H9 (cell line): ENCODE results near the gene GJE1. TPM values are rescaled to one million over a fixed set of nuclear protein-coding genes. Genes with fewer than 3 reads are reported as not detected.

ENCODE experiments used
- DNase-seq: peaks from one replicate; pipeline ENCODE4 v3.0.0-alpha.2; 2017
- H2AFZ ChIP-seq: one replicate; pipeline ENCODE4 v1.6.1; 2013; ENCODE audit warnings: mild to moderate bottlenecking, low read length, control low read depth, moderate library complexity
- H2AK5ac ChIP-seq: 2 replicates; pipeline ENCODE4 v1.6.1; 2013; ENCODE audit warnings: low read length, control low read depth, mixed read lengths; ENCODE audit not compliant: insufficient read length
- H2BK120ac ChIP-seq: one replicate; pipeline ENCODE4 v1.6.1; 2013; ENCODE audit warnings: low read depth, mild to moderate bottlenecking, low read length, control low read depth, inconsistent platforms; ENCODE audit not compliant: poor library complexity, severe bottlenecking
- H2BK12ac ChIP-seq: 2 replicates; pipeline ENCODE4 v1.6.1; 2013; ENCODE audit warnings: low read length, control low read depth, mixed read lengths, low read depth; ENCODE audit not compliant: insufficient read length
- H2BK15ac ChIP-seq: 2 replicates; pipeline ENCODE4 v1.6.1; 2013; ENCODE audit warnings: low read depth, low read length, control low read depth
- H2BK20ac ChIP-seq: one replicate; pipeline ENCODE4 v1.6.1; 2013; ENCODE audit warnings: low read depth, mild to moderate bottlenecking, low read length, control low read depth, inconsistent platforms; ENCODE audit not compliant: poor library complexity, severe bottlenecking
- H2BK5ac ChIP-seq: 2 replicates; pipeline ENCODE4 v1.6.1; 2013; ENCODE audit warnings: low read length, control low read depth, mixed read lengths; ENCODE audit not compliant: insufficient read length
- H3K14ac ChIP-seq: 2 replicates; pipeline ENCODE4 v1.6.1; 2013; ENCODE audit warnings: low read length, control low read depth; ENCODE audit not compliant: insufficient read depth
- H3K18ac ChIP-seq: 2 replicates; pipeline ENCODE4 v1.6.1; 2013; ENCODE audit warnings: low read depth, mild to moderate bottlenecking, mixed read lengths, low read length, control low read depth; ENCODE audit not compliant: insufficient read length
- H3K23ac ChIP-seq: 2 replicates; pipeline ENCODE4 v1.6.1; 2013; ENCODE audit warnings: low read length, control low read depth, mixed read lengths, low read depth; ENCODE audit not compliant: insufficient read length
- H3K23me2 ChIP-seq: 2 replicates; pipeline ENCODE4 v1.6.1; 2013; ENCODE audit warnings: low read depth, mild to moderate bottlenecking, mixed read lengths, low read length, control low read depth; ENCODE audit not compliant: insufficient read length, poor library complexity, severe bottlenecking
- H3K27ac ChIP-seq: 2 replicates; pipeline ENCODE4 v1.5.1; 2013; ENCODE audit warnings: low read length, control low read depth, mixed read lengths, low read depth; ENCODE audit not compliant: insufficient read length
- H3K27me3 ChIP-seq: 2 replicates; pipeline ENCODE4 v1.6.1; 2013; ENCODE audit warnings: low read length, control low read depth, inconsistent platforms; ENCODE audit not compliant: insufficient read depth
- H3K4ac ChIP-seq: 2 replicates; pipeline ENCODE4 v1.6.1; 2013; ENCODE audit warnings: low read depth, mild to moderate bottlenecking, control low read depth, inconsistent platforms, low read length, moderate library complexity
- H3K4me1 ChIP-seq: 2 replicates; pipeline ENCODE4 v1.6.1; 2013; ENCODE audit warnings: low read length, control low read depth, inconsistent platforms; ENCODE audit not compliant: insufficient read depth
- H3K4me2 ChIP-seq: 2 replicates; pipeline ENCODE4 v1.6.1; 2013; ENCODE audit warnings: low read length, control low read depth, mixed read lengths; ENCODE audit not compliant: insufficient read length, insufficient read depth
- H3K56ac ChIP-seq: 2 replicates; pipeline ENCODE4 v1.6.1; 2013; ENCODE audit warnings: low read depth, mild to moderate bottlenecking, mixed read lengths, low read length, control low read depth; ENCODE audit not compliant: insufficient read length
- H3K79me1 ChIP-seq: 2 replicates; pipeline ENCODE4 v1.6.1; 2013; ENCODE audit warnings: low read depth, mild to moderate bottlenecking, moderate library complexity, low read length, control low read depth, inconsistent platforms; ENCODE audit not compliant: insufficient read depth, poor library complexity, severe bottlenecking
- H3K79me2 ChIP-seq: 2 replicates; pipeline ENCODE4 v1.6.1; 2013; ENCODE audit warnings: low read length, control low read depth, inconsistent platforms; ENCODE audit not compliant: insufficient read depth
- H3K9ac ChIP-seq: 2 replicates; pipeline ENCODE4 v1.6.1; 2013; ENCODE audit warnings: low read length, control low read depth, mixed read lengths; ENCODE audit not compliant: insufficient read length; ENCODE audit errors: extremely low read depth
- H3K9me3 ChIP-seq: one replicate; pipeline ENCODE4 v1.6.1; 2013; ENCODE audit warnings: low read depth, low read length, inconsistent platforms; ENCODE audit not compliant: control insufficient read depth
- H3T11ph ChIP-seq: one replicate; pipeline ENCODE4 v1.6.1; 2013; ENCODE audit warnings: mild to moderate bottlenecking, low read length, control low read depth, inconsistent platforms
- H4K20me1 ChIP-seq: one replicate; pipeline ENCODE4 v1.6.1; 2013; ENCODE audit not compliant: control insufficient read depth, insufficient read length, insufficient read depth
- H4K5ac ChIP-seq: 2 replicates; pipeline ENCODE4 v1.6.1; 2013; ENCODE audit warnings: low read depth, mild to moderate bottlenecking, mixed read lengths, low read length, control low read depth; ENCODE audit not compliant: insufficient read length
- H4K8ac ChIP-seq: replicated peaks from 2 replicates; pipeline ENCODE4 v1.6.1; 2013; ENCODE audit warnings: low read length, control low read depth, mixed read lengths, low read depth; ENCODE audit not compliant: insufficient read length
- H4K91ac ChIP-seq: 2 replicates; pipeline ENCODE4 v1.6.1; 2013; ENCODE audit warnings: low read depth, mild to moderate bottlenecking, moderate library complexity, mixed read lengths, low read length, control low read depth; ENCODE audit not compliant: insufficient read length
- H3K27ac Mint-ChIP-seq, 3 experiments: 2 replicates in 2 of 3; 3 replicates in 1 of 3; pipeline ENCODE4 v1.8.0; 2020 to 2021; ENCODE audit warnings: mixed read lengths in 3 of 3, mild to moderate bottlenecking in 1 of 3, moderate library complexity in 1 of 3
- H3K27me3 Mint-ChIP-seq: 2 replicates; pipeline ENCODE4 v1.8.0; 2021; ENCODE audit warnings: low read depth, mild to moderate bottlenecking, moderate library complexity, mixed read lengths
- H3K36me3 Mint-ChIP-seq, 3 experiments: 2 replicates in 2 of 3; 3 replicates in 1 of 3; pipeline ENCODE4 v1.8.0; 2020 to 2021; ENCODE audit warnings: low read depth in 3 of 3, mixed read lengths in 3 of 3; ENCODE audit not compliant: insufficient read depth in 1 of 3
- H3K4me1 Mint-ChIP-seq, 2 experiments: 2 replicates each; pipeline ENCODE4 v1.8.0; 2020; ENCODE audit warnings: mixed read lengths in 2 of 2
- H3K4me3 Mint-ChIP-seq, 2 experiments: 2 replicates in 1 of 2; 3 replicates in 1 of 2; pipeline ENCODE4 v1.8.0; 2020 to 2021; ENCODE audit warnings: mild to moderate bottlenecking in 2 of 2, mixed read lengths in 2 of 2, moderate library complexity in 1 of 2
- H3K9me3 Mint-ChIP-seq, 2 experiments: 2 replicates in 1 of 2; 3 replicates in 1 of 2; pipeline ENCODE4 v1.8.0; 2020; ENCODE audit warnings: mild to moderate bottlenecking in 2 of 2, mixed read lengths in 2 of 2, moderate library complexity in 1 of 2
- CTCF ChIP-seq: fragments of 200-600 bp; sonication (generic); conservative IDR thresholded peaks from 3 replicates; pipeline ENCODE4 v1.8.0; 2021; ENCODE audit warnings: antibody characterized with exemption, mild to moderate bottlenecking
- WGBS: extraction: QIAGEN DNeasy Blood & Tissue Kit; methylation state at CpG from one replicate; pipeline ENCODE4 v1.1.7; 2013; ENCODE audit warnings: missing lambda C conversion rate, low lambda C conversion rate, mixed read lengths; ENCODE audit not compliant: insufficient read length; ENCODE audit errors: extremely low coverage; 5-methylcytosine and 5-hydroxymethylcytosine counted together
- total RNA-seq: library from RNA; stranded (reverse); gene quantifications from 2 replicates; pipeline ENCODE4 v1.2.1, GENCODE V29; 2021

Gene GJE1
- total RNA-seq, 1 experiment from 2014 or later = not detected

GRCh38 chr6:142155895-142156757, 23.4 kb downstream of the GJE1 start:
- no peak overlapping the region for H2AK5ac ChIP-seq
- H2BK15ac ChIP-seq = no peak overlapping the region
- H3K4me2 ChIP-seq = peak overlapping the region; percentile 17
- no peaks in the 10 kb centered on the region for H3K4me1 ChIP-seq
- H3K14ac ChIP-seq = no peak overlapping the region
- no peak overlapping the region for H4K5ac ChIP-seq
- no peaks in the 10 kb centered on the region for H3K23me2 ChIP-seq
- peak overlapping the region; percentile 93 for H2BK120ac ChIP-seq
- no peaks in the 10 kb centered on the region for H3K9me3 ChIP-seq
- DNase-seq = peak; percentile 29
- Mint-ChIP-seq H3K4me1 (peaks cover 22 to 34% of the 10 kb centered on the region in 2 experiments), H3K4me3 (no peak overlapping the region), H3K9me3 (no peaks in the 10 kb centered on the region), H3K27ac (peak overlapping the region; percentile 77 to 96 (median 91); a peak in 6 of 7 replicates), H3K27me3 (no peaks in the 10 kb centered on the region), H3K36me3 (no peaks in the 10 kb centered on the region)
- H2AFZ ChIP-seq = no peak overlapping the region
- peaks cover 4% of the 10 kb centered on the region for H3K79me1 ChIP-seq
- H3K18ac ChIP-seq = no peak overlapping the region
- no peak overlapping the region for H2BK5ac ChIP-seq
- H4K8ac ChIP-seq = no peak overlapping the region
- peak overlapping the region; percentile 21 for H3K27ac ChIP-seq
- peaks cover 14% of the 10 kb centered on the region; the same call in 1 of the 2 replicates for H3K79me2 ChIP-seq
- no peak overlapping the region for H3K9ac ChIP-seq
- no peak overlapping the region for H3K23ac ChIP-seq
- no CpG with 5 or more reads among the region's 5 CpGs for WGBS
- H4K20me1 ChIP-seq = no peaks in the 10 kb centered on the region
- no peak overlapping the region for H4K91ac ChIP-seq
- peak; percentile 65 for TF ChIP-seq CTCF
- H3K27me3 ChIP-seq = no peaks in the 10 kb centered on the region
- peak overlapping the region; percentile 45 for H3T11ph ChIP-seq
- no peak overlapping the region for H2BK20ac ChIP-seq
- H3K56ac ChIP-seq = no peak overlapping the region
- no peak overlapping the region for H2BK12ac ChIP-seq
- no peak overlapping the region; the same call in 1 of the 2 replicates for H3K4ac ChIP-seq
